MM.1S (cell line): ENCODE data around the gene PDCD1.

Experiments
- DNase-seq: peaks from one replicate; pipeline ENCODE4 v3.0.0-alpha.2; 2015
- H2AFZ ChIP-seq: fragments of 300-600 bp; sonication (generic); 2 replicates; pipeline ENCODE4 v1.6.0; 2016; ENCODE audit warnings: antibody characterized with exemption, low read length
- H3F3A ChIP-seq: fragments of 300-600 bp; sonication (generic); 2 replicates; pipeline ENCODE4 v1.6.1; 2016; ENCODE audit warnings: mild to moderate bottlenecking, antibody characterized with exemption, low read length, moderate library complexity, mixed read lengths; ENCODE audit not compliant: insufficient read depth
- H3K27ac ChIP-seq: fragments of 300-600 bp; sonication (generic); 2 replicates; pipeline ENCODE4 v1.5.1; 2016; ENCODE audit warnings: mild to moderate bottlenecking, low read length
- H3K27me3 ChIP-seq: fragments of 300-600 bp; sonication (generic); replicated peaks from 2 replicates; pipeline ENCODE4 v1.6.0; 2016; ENCODE audit warnings: low read length; ENCODE audit not compliant: insufficient read depth
- H3K36me3 ChIP-seq: fragments of 300-600 bp; sonication (generic); replicated peaks from 2 replicates; pipeline ENCODE4 v1.6.1; 2016; ENCODE audit warnings: mild to moderate bottlenecking, low read length, mixed read lengths; ENCODE audit not compliant: insufficient read depth
- H3K4me1 ChIP-seq: fragments of 300-600 bp; sonication (generic); 2 replicates; pipeline ENCODE4 v1.6.1; 2016; ENCODE audit warnings: low read length, mixed read lengths
- H3K4me2 ChIP-seq: fragments of 300-600 bp; sonication (generic); 2 replicates; pipeline ENCODE4 v1.6.0; 2016; ENCODE audit warnings: low read depth, low read length
- H3K4me3 ChIP-seq: fragments of 300-600 bp; sonication (generic); 2 replicates; pipeline ENCODE4 v1.5.1; 2016; ENCODE audit warnings: low read length, mixed read lengths
- H3K79me2 ChIP-seq: fragments of 300-600 bp; sonication (generic); 2 replicates; pipeline ENCODE4 v1.6.1; 2016; ENCODE audit warnings: mixed run types, low read length, mixed read lengths
- H3K9ac ChIP-seq: fragments of 300-600 bp; sonication (generic); 2 replicates; pipeline ENCODE4 v1.6.1; 2016; ENCODE audit warnings: low read length, mixed read lengths
- H3K9me2 ChIP-seq: fragments of 300-600 bp; sonication (generic); replicated peaks from 2 replicates; pipeline ENCODE4 v1.6.1; 2016; ENCODE audit warnings: mild to moderate bottlenecking, low read length, mixed read lengths; ENCODE audit not compliant: insufficient read depth
- H3K9me3 ChIP-seq: fragments of 300-600 bp; sonication (generic); replicated peaks from 2 replicates; pipeline ENCODE4 v1.6.1; 2016; ENCODE audit warnings: mild to moderate bottlenecking, low read length, mixed read lengths; ENCODE audit not compliant: insufficient read depth
- H4K20me1 ChIP-seq: fragments of 300-600 bp; sonication (generic); 2 replicates; pipeline ENCODE4 v1.6.1; 2016; ENCODE audit warnings: mild to moderate bottlenecking, low read length, moderate library complexity, mixed read lengths; ENCODE audit not compliant: insufficient read depth
- CTCF ChIP-seq: fragments of 300-600 bp; sonication (generic); IDR thresholded peaks from 2 replicates; pipeline ENCODE4 v1.5.1; 2016; ENCODE audit warnings: antibody characterized with exemption, low read length, mixed read lengths
- EZH2 ChIP-seq: fragments of 300-600 bp; sonication (generic); optimal IDR thresholded peaks from 2 replicates; pipeline ENCODE3; 2017; ENCODE audit warnings: low read depth, mild to moderate bottlenecking, antibody characterized with exemption, low read length, mixed read lengths
- EZH2phosphoT487 ChIP-seq: fragments of 300-600 bp; sonication (generic); IDR thresholded peaks from 2 replicates; pipeline ENCODE4 v1.6.1; 2018; ENCODE audit warnings: antibody characterized with exemption, low read length

The PDCD1 gene

GRCh38 chr2:241869087-241869961 is 10.6 kb upstream of the PDCD1 start, which contains the start of gene RTP5:
Gene RTP5, plus strand, starts transcription at chr2:241869729. Its CDS starts 28 bp downstream, at chr2:241869757.
- H3K79me2 ChIP-seq = no peaks in the 10 kb centered on the region
- H3K9ac ChIP-seq = no peak within 1 kb of the TSS
- H3K4me3 ChIP-seq = no peak within 1 kb of the TSS
- TF ChIP-seq EZH2phosphoT487 = no peak
- no peak within 1 kb of the TSS for H3K27ac ChIP-seq
- H3K4me1 ChIP-seq = no peaks in the 10 kb centered on the region
- DNase-seq = no peak
- H3K27me3 ChIP-seq = peaks cover 80% of the 10 kb centered on the region
- H3K36me3 ChIP-seq = no peaks in the 10 kb centered on the region
- no peaks in the 10 kb centered on the region for H4K20me1 ChIP-seq
- no peak within 1 kb of the TSS for H2AFZ ChIP-seq
- no peaks in the 10 kb centered on the region for H3K9me3 ChIP-seq
- H3K4me2 ChIP-seq = 0 out of 2 replicates have a peak within 1 kb of the TSS, but pooled peaks have one; percentile 9
- H3K9me2 ChIP-seq = no peaks in the 10 kb centered on the region
- no peaks in the 10 kb centered on the region for H3F3A ChIP-seq

- Histone ChIP-seq H3K4me2 (0 out of 2 replicates have a peak overlapping the region, but pooled peaks have one; percentile 9), H2AFZ (no peak overlapping the region), H3K36me3 (no peaks in the 10 kb centered on the region), H3K9me2 (no peaks in the 10 kb centered on the region), H3K27me3 (peaks cover 86% of the 10 kb centered on the region), H3K9ac (no peak overlapping the region), H3K4me3 (no peak overlapping the region), H3K4me1 (no peaks in the 10 kb centered on the region), H3F3A (no peaks in the 10 kb centered on the region), H3K79me2 (no peaks in the 10 kb centered on the region), H4K20me1 (no peaks in the 10 kb centered on the region), H3K27ac (no peak overlapping the region), H3K9me3 (no peaks in the 10 kb centered on the region)
- TF ChIP-seq EZH2phosphoT487 (no peak), CTCF (no peak), EZH2 (no peak)
- DNase-seq = no peak
These were observed 10.0 kb upstream of the PDCD1 start for GRCh38 chr2:241868661-241869081.

GRCh38 chr2:241867776-241868420 is 9.2 kb upstream of the PDCD1 start:
- H3K27ac ChIP-seq = no peak overlapping the region
- peaks cover 86% of the 10 kb centered on the region for H3K27me3 ChIP-seq
- no peak overlapping the region for H3K9ac ChIP-seq
- H3K36me3 ChIP-seq = no peaks in the 10 kb centered on the region
- no peaks in the 10 kb centered on the region for H3K4me1 ChIP-seq
- no peak overlapping the region for H2AFZ ChIP-seq
- H3K9me2 ChIP-seq = no peaks in the 10 kb centered on the region
- TF ChIP-seq EZH2 (no peak), EZH2phosphoT487 (no peak), CTCF (no peak)
- no peaks in the 10 kb centered on the region for H4K20me1 ChIP-seq
- 0 out of 2 replicates have a peak overlapping the region, but pooled peaks have one; percentile 9 for H3K4me2 ChIP-seq
- DNase-seq = no peak
- H3F3A ChIP-seq = no peaks in the 10 kb centered on the region
- H3K79me2 ChIP-seq = no peaks in the 10 kb centered on the region
- no peak overlapping the region for H3K4me3 ChIP-seq
- no peaks in the 10 kb centered on the region for H3K9me3 ChIP-seq
